GM19452 (cell line): Measurements from ENCODE around the gene SBK3.
"Not testable (repeated sequence)": the region's sequence is repeated elsewhere in the genome, so short reads cannot be mapped to it uniquely, and the experiment has no call there.

Experiments
- ATAC-seq: cut with Tn5 transposase; IDR thresholded peaks from one replicate; pipeline ENCODE4 v1.9.1; 2021; ENCODE audit not compliant: unreplicated experiment

SBK3 gene

GRCh38 chr19:55578031-55578760, 32.9 kb upstream of the SBK3 start:
- no peak for ATAC-seq

- no peak for ATAC-seq
Measured at GRCh38 chr19:55576746-55577145, 31.4 kb upstream of the SBK3 start.

GRCh38 chr19:55573929-55574328, 28.6 kb upstream of the SBK3 start:
- ATAC-seq, result not testable (repeated sequence)

GRCh38 chr19:55569477-55569876, 24.1 kb upstream of the SBK3 start:
- not testable (repeated sequence) for ATAC-seq

- no peak for ATAC-seq
Measured at GRCh38 chr19:55567708-55568328, 22.5 kb upstream of the SBK3 start.

GRCh38 chr19:55566823-55567222, 21.5 kb upstream of the SBK3 start:
- ATAC-seq, result no peak

GRCh38 chr19:55563261-55563690, 17.9 kb upstream of the SBK3 start:
- no peak for ATAC-seq

GRCh38 chr19:55559684-55560083, 14.3 kb upstream of the SBK3 start:
- no peak for ATAC-seq

GRCh38 chr19:55554741-55555152, 9.4 kb upstream of the SBK3 start:
- no peak for ATAC-seq

GRCh38 chr19:55554302-55554701, 9.0 kb upstream of the SBK3 start:
- ATAC-seq, result no peak

GRCh38 chr19:55553217-55554182, 8.2 kb upstream of the SBK3 start:
- no peak for ATAC-seq

GRCh38 chr19:55552620-55553019, 7.3 kb upstream of the SBK3 start:
- no peak for ATAC-seq

- ATAC-seq, result no peak
Measured at GRCh38 chr19:55552206-55552605, 6.9 kb upstream of the SBK3 start.

- ATAC-seq, result no peak
Measured at GRCh38 chr19:55550321-55550650, 4.9 kb upstream of the SBK3 start.

- no peak for ATAC-seq
Measured at GRCh38 chr19:55549500-55550320, 4.4 kb upstream of the SBK3 start.

GRCh38 chr19:55546822-55547614, 1.7 kb upstream of the SBK3 start:
- no peak for ATAC-seq

GRCh38 chr19:55546011-55546410, 668 bp upstream of the SBK3 start:
- no peak for ATAC-seq

GRCh38 chr19:55544776-55545439, 435 bp downstream of the SBK3 start:
- ATAC-seq, result no peak

GRCh38 chr19:55544014-55544413, 1.3 kb downstream of the SBK3 start:
- no peak for ATAC-seq
